Epithelial cell of proximal tubule (primary cell): ENCODE data around the gene KATNIP. TPM values are rescaled to one million over a fixed set of nuclear protein-coding genes. Genes with fewer than 3 reads are reported as not detected.

Experiments
- DNase-seq: peaks from one replicate; pipeline ENCODE4 v3.0.0-alpha.2; 2011; ENCODE audit warnings: low read depth
- H3K4me3 ChIP-seq: 2 replicates; pipeline ENCODE4 v1.5.1; 2011; ENCODE audit warnings: low read depth, mild to moderate bottlenecking, low read length
- total RNA-seq: library from RNA; depleted of rRNA; stranded (reverse); fragments of >200 nt; gene quantifications from 2 replicates; pipeline ENCODE4 v1.2.3, GENCODE V29; 2015
- TF ChIP-seq, protein P1 (sequence below): conservative IDR thresholded peaks from 2 replicates; pipeline ENCODE4 v1.5.1; 2012; ENCODE audit warnings: low read depth, mild to moderate bottlenecking, low read length

Gene KATNIP
- 9.8 and 32.8 TPM in 2 replicates for total RNA-seq

DNA sequence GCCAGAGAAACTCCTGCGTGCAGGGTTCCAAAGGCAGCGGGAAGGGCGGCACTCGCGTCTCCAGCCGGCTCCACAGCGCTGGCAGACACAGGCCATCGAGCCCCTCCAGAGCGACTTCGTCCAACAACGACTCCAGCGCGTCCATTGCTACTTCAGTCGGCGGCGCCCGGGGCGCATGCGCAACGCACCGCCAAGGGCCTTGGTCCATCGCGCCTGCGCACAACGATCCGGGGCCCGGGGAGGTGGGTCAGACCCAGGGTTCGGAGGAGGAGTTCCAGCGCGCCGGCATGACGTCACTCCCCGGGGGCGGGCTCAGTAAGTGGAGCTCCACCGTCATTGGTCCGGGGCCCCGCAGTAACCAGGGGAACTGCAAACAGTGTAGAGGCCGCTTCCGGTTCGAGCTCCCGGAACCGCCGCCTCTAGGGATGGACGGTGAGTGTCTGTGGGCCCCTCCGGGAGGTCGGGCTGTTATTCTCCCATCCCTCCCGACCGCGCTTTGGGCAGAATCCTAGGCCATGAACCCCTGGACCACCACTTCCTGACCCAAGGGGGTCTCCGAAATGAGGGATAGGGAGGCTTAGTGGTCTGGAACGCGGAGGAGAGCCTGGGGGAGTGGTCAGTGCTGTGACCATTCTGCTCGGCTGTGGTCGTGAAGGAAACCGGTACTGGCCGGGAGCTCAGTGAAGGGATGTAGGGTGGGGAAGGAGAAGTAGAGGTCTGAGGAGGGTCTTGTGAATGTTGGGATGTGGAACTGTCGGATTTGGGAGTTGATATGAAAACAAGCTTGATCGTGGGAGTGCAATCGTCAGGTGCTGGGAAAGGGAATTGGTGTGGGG lies at the start of gene KATNIP, which contains the start of gene GTF3C1:
TSS of gene KATNIP (plus strand) at position 399 of the 836 bp plus-strand sequence. CDS start at position 426, 27 bp downstream.
TSS of gene GTF3C1 (minus strand) at position 168 of the 836 bp plus-strand sequence. CDS start at position 145, 23 bp downstream.
- TF ChIP-seq, protein P1, sequence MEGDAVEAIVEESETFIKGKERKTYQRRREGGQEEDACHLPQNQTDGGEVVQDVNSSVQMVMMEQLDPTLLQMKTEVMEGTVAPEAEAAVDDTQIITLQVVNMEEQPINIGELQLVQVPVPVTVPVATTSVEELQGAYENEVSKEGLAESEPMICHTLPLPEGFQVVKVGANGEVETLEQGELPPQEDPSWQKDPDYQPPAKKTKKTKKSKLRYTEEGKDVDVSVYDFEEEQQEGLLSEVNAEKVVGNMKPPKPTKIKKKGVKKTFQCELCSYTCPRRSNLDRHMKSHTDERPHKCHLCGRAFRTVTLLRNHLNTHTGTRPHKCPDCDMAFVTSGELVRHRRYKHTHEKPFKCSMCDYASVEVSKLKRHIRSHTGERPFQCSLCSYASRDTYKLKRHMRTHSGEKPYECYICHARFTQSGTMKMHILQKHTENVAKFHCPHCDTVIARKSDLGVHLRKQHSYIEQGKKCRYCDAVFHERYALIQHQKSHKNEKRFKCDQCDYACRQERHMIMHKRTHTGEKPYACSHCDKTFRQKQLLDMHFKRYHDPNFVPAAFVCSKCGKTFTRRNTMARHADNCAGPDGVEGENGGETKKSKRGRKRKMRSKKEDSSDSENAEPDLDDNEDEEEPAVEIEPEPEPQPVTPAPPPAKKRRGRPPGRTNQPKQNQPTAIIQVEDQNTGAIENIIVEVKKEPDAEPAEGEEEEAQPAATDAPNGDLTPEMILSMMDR = no peak
- DNase-seq = peak; percentile 52
- peak within 1 kb of the TSS; percentile 98 for H3K4me3 ChIP-seq

DNA sequence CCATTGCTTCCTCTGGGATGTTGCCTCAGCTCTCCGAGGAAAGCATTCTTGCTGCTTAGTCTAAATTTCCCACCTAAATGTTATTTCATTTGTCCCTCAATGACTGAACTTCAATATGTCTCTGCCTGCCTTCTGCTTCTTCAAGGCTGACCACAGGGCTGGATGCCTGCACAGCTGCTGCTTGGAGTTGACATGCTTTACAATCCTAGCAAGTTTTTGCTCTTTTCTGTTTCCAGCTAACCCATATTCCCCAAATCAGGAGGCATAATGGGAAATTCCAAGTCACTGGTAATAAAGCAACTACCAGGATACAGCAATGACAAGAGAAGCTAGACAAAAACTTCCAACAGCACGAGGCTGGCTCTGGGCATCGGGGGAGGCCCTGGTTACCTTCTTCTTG lies 49.1 kb upstream of the KATNIP start:
- TF ChIP-seq, protein P1 = no peak
- H3K4me3 ChIP-seq = no peak overlapping the region
- DNase-seq = no peak

DNA sequence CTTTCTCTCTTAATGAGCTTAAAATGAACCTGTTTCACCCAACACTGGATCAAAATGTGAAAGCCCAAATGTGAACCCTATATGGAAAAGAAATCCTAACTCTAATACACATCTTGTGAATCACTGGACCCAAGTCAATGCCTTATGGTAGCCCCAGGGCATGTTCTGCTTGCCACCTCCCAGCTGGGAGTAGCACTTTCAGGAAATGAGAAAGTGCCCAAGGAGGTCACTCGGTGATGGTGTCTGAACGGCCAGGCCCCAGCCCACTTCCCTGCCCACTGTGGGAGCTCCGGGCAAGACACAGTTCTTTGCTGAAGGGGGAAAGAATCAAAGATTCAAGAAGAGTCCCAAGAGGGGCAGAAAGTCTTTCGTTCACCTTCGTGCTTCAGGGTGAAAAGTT lies 46.3 kb upstream of the KATNIP start:
- TF ChIP-seq, protein P1 = no peak
- no peak for DNase-seq
- no peak overlapping the region for H3K4me3 ChIP-seq

DNA sequence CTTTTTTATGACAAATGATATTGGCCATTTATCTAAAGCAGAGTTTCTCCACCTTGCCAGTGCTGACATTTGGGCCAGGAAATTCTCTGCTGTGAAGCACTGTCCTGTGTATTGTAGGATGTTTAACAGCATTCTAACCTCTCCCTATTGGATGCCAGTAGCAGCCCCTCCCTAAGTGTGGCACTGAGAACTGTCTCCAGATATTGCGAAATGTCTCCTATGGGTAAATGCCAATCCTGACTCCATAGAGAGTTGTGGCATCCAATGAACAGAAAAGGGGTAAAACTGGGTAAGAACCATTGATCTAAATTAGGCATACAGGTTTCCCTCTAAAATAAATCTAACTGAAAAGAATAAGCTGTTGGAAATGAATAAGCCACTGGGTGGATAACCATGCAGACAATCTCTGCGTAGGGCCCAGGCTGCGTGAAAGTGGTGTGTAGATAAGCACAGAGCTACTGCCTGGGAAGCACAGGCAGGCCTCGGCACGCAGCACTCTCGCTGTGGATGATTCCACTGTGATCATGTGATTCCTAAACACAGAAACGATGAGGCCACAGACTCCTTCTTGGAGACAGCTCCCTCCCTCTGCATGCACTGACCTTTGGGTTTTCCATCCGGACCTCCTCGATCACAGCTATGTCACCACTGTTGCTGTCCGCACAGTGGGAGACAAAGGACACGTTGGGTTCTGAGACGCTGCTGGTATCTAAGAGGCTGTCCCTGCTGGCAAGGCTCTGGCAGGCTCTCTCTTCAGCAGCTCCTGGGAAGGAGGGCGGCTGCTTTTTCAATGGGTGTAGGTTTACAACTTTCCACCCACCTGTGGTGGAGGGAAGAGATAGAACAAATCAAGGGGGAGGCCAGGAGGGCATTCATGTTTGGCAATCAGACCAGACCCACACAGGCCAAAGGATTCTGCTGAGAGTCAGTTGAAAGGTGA lies 44.4 kb upstream of the KATNIP start:
- TF ChIP-seq, protein P1 = no peak
- H3K4me3 ChIP-seq = no peak overlapping the region
- no peak for DNase-seq

DNA sequence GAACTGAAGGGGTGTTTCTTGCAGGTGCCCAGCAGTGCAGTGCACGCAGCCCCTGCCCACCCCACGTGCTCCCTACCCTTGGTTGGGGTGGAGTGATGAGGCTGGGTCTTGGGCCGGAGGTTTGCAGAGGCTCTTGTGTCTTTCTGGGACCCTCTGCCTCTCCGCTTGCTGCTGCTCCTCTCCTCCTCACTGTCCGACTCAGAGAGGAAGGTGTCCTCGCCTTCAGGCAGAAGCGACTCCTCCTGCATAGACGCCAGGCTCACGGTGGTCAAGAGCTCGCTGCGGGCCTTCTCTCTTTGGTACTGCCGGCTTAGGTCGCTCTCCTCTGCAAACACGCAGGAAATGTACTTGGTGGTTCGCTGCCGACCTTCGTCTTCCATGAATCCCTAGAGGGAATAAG lies 43.2 kb upstream of the KATNIP start:
- TF ChIP-seq, protein P1 = no peak
- H3K4me3 ChIP-seq = no peak overlapping the region
- no peak for DNase-seq

DNA sequence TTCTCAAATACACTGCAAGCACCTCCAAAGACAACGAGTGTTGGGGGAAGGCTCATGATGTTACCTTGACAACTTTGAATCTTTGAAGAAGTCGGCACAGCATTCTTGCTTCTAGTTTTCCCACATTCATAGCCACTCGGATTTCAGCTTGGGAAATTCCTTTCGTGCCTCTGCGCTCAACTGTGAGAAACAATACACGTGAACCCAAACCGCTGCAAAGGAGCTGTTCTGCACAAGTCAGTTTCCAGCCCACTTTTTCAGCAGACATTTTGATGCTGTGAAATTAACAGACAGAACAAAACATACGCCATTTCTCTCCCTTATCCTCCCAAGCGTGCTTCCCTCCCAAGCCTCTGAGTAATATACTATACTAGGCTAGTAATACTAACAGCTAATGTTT lies 41.5 kb upstream of the KATNIP start:
- TF ChIP-seq, protein P1 = no peak

More for the DNA sequence above, 41.5 kb upstream of the KATNIP start:
- no peak overlapping the region for H3K4me3 ChIP-seq
- no peak for DNase-seq
